Activated CD4-positive, alpha-beta T cell treated with anti-CD3 and anti-CD28 coated beads for 48 hours (primary cell): ENCODE data around the gene KRIT1.
A peak's percentile ranks its signal among the peaks of the same experiment; 100 is the strongest.
"Not testable (repeated sequence)": the region's sequence is repeated elsewhere in the genome, so short reads cannot be mapped to it uniquely, and the experiment has no call there.

Experiments used
- DNase-seq: peaks from one replicate; pipeline ENCODE4 v3.0.0-alpha.2; 2020

KRIT1 gene

GRCh38 chr7:92246360-92247101 is 817 bp upstream of the KRIT1 start:
- no peak for DNase-seq

- DNase-seq, result no peak
Observed at GRCh38 chr7:92244808-92245486, 767 bp downstream of the KRIT1 start.

GRCh38 chr7:92242972-92243371 is 2.7 kb downstream of the KRIT1 start:
- DNase-seq, result no peak

GRCh38 chr7:92230547-92230946 is 15.2 kb downstream of the KRIT1 start:
- no peak for DNase-seq

- DNase-seq, result no peak
Observed at GRCh38 chr7:92228742-92229141, 17.0 kb downstream of the KRIT1 start.

- no peak for DNase-seq
Observed at GRCh38 chr7:92228100-92228499, 17.6 kb downstream of the KRIT1 start.

GRCh38 chr7:92226981-92227380 is 18.7 kb downstream of the KRIT1 start:
- DNase-seq, result no peak

- DNase-seq, result no peak
Observed at GRCh38 chr7:92221766-92222165, 23.9 kb downstream of the KRIT1 start.

GRCh38 chr7:92206672-92207071 is 39.0 kb downstream of the KRIT1 start:
- no peak for DNase-seq

- DNase-seq, result no peak
Observed at GRCh38 chr7:92205987-92206386, 39.7 kb downstream of the KRIT1 start.

- no peak for DNase-seq
Observed at GRCh38 chr7:92200791-92201190, 44.9 kb downstream of the KRIT1 start.

GRCh38 chr7:92192326-92192725 is 53.4 kb downstream of the KRIT1 start:
- no peak for DNase-seq

GRCh38 chr7:92189246-92189645 is 56.5 kb downstream of the KRIT1 start:
- not testable (repeated sequence) for DNase-seq

- not testable (repeated sequence) for DNase-seq
Observed at GRCh38 chr7:92184294-92184693, 61.4 kb downstream of the KRIT1 start.

GRCh38 chr7:92178928-92179924 is 66.5 kb downstream of the KRIT1 start, which contains the start of gene LRRD1:
LRRD1 (minus strand) TSS chr7:92179142; CDS start chr7:92165202, 13,940 bp downstream.
- peak; percentile 93 for DNase-seq

- DNase-seq, result no peak
Observed at GRCh38 chr7:92177362-92177761, 68.4 kb downstream of the KRIT1 start.

- not testable (repeated sequence) for DNase-seq
Observed at GRCh38 chr7:92169529-92169928, 76.2 kb downstream of the KRIT1 start.

GRCh38 chr7:92161271-92161670 is 84.4 kb downstream of the KRIT1 start:
- no peak for DNase-seq

GRCh38 chr7:92158660-92159575 is 86.8 kb downstream of the KRIT1 start:
- DNase-seq, result no peak

GRCh38 chr7:92156990-92157389 is 88.7 kb downstream of the KRIT1 start:
- DNase-seq, result no peak

GRCh38 chr7:92155108-92155739 is 90.5 kb downstream of the KRIT1 start:
- no peak for DNase-seq
